Stimulated activated CD8-positive, alpha-beta memory T cell treated with anti-CD3 and anti-CD28 coated beads, Interleukin-7, amount 100 ng/mL, for 4 hours (primary cell): Measurements from ENCODE around the gene FTO.

ENCODE experiments used
- DNase-seq, 2 donors: peaks; one replicate each; pipeline ENCODE4 v3.0.0-alpha.2; 2020; ENCODE audit warnings: low read depth in 2 of 2

The FTO gene

DNA sequence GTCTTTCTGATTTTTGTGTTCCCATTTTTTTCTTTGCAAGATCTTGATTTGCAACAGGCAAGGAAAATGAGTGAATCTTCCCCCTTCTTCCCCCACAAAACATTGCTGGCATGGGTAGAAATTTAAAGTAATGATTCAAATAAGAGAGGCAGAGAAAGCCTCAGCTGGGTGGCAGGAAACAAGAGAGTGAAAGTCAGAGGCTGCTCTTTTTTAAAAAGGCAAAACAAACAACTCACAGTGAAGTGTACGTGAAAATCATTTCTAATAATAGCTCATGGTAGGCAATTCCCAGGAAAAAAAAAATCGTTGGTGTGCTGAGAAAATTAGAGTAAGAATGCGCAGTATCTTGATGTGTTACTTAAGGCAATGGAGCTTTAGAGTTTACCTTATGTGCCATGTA lies 229.5 kb downstream of the FTO start:
- DNase-seq: no peak

DNA sequence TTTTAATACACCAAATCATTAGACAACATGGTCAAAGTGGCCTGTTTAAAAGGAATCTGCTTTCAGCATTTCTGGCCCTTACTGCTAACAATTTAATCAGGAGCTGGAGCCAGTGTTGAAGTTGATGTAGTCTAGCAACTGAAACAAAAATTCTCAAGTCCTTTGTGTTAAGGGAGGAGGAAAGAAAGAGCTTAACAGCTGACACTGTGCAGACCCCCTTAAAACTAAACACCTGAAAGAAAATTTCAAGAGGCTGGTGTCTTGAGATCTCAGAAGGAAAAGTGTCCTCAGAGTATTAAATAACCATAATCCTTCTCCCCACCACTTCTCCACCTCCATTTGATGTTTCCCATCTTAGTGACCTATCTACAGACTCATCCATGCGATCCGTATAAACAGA lies 232.1 kb downstream of the FTO start:
- no peak for DNase-seq

DNA sequence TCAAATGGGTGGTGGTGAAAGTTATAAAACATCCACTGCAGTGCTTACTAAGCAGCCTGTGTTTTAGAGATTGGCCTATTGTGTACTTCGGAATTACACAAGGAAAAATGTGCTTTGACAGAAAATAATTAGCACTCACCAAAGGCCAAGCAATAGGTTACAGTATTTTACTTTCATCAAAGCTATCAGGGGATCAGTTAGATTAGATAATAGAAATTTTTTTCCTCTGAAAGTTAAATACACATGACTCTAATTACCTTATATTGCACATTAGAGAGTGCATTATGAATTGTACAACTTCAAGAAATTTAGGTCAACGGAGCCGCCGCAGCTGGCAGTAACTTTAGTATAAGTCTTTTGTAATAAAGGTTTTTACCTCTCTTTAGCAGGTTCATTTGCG lies 232.6 kb downstream of the FTO start:
- DNase-seq: no peak

DNA sequence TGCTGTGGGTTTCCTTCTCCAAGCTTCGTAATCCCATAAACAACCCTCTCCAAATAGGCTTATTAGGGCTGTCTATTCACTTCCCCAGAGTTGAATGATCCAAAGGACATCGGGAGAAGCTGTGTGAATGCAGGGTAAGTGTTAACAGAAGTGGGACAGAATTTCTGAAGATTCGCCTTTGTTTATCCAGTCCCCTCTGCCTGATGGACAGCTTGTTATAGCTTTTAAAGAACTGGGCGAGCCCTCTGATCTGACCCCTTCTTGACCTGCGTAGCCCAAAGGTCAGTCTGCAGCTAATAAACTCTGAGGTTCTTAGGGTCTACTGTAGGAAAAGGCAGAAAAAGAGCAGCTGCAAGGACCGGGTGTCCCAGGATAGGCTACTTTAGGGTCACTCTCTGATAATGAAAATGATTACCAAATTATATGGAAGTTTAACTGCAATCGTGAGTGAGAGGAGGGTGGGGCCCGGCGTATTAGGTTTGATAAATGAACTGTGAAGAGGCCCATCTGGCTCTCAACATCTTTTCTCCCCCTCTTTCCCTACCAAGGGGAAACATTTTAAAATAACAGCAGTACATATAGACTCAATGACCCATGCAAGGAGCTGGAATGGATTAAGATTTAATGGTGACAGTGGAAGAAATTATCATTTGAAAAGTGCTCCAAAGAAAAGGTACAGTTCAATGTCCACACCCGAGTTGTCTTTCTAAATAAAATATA lies 233.4 kb downstream of the FTO start:
- no peak for DNase-seq

DNA sequence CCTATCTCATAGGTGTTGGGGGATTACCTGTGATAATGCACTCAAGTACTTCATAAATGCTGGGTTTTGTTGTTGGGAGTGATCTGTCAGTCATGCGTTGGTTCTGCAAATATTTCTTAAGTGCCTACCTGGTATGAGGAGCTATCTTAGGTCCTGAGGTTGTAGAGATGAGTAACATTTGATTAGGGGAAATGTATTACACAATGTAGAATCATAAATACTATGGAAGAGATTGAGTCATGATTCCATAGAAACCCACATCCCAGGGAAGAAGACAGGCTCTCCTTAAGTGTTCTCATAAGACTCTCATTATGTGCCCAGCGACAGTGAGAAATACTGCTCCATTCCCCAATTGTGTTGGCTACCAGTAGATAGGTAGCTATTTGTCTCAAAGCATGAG lies 240.1 kb downstream of the FTO start:
- DNase-seq: no peak

DNA sequence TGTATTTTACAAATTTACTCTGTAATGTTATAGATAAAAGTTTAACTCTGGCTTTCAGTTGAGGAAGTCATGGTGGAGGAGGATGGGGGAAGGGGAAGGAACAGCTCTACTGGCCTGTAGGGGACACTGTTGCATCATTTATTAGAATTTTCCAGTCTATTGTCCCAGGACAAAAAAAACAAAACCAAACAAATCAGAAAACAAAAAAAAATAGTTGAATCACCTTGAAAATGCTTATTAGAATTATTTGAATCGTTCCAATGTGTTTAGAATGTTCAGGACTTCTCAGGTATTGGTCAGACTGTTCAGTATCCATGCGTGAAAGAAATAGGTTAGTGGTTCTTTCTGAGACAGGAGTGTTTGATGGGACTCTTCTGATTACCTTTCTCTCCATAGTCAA lies 242.0 kb downstream of the FTO start:
- DNase-seq: no peak

DNA sequence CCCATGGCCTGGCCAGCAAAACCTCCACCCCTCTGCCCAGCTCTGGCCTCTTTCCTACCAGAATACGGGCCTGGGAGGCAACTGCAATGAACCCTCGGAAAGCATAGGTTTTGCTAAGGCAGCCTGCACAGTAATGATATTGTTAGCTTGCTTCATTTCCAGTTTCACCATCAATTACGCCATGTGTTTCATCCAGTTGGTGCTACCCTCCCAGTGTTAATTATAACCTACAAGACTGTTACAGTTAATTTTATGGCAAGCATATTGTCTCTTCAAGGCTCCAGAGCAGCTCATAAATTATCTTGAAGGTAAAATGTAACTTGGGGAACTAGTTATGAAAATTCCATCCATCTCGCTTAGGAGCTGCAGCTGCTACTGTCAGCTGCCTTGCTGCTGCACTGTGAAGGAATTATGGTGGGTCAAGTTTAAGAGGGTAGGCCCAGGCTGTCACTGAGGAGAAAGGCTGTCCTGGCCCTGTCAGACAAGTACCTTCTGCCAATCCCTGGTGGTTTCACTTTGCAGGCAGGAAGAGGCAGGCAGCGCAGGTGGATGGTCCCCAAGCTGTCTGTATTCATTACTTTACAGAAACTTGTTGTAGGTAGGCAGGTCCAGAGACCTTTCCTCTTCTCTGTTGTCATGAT lies 242.9 kb downstream of the FTO start:
- DNase-seq: no peak

DNA sequence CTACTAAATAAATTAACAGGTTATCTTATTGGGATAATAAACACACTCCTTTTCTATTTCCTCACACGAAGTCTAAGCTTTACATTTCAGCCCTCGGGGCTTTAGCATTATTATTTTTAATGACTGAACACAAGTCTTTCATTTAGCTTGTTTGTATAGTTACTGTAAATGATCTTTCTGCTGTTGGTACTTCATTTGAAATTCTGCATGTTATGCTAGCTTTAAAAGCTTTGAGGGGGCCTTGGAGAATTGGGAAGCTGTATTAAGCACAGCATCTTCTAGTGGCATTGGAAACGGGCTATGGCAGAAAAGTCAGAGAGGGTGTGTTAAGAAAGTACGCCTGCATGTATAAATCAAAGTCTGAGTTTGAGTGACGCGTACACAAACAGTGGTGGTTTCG lies 243.7 kb downstream of the FTO start:
- DNase-seq: no peak

DNA sequence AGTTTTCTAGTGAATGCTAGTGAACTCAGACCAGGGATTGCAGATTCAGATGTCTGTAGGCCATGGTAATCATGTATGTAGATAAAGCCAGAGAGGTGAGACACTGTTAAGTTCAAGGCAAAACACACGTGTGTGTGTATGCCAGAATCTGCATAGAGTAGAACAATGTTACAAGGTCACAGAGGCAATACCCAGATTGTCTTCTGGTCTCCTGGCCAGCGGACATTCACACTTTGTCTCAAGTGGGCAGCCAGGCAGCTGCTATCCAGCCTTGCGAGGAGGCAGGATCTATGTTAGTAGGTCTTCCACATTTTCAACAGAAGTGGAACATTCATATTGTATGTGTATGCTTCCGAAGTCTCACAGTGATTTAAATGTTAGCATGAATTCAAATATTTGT lies 244.4 kb downstream of the FTO start:
- no peak for DNase-seq

DNA sequence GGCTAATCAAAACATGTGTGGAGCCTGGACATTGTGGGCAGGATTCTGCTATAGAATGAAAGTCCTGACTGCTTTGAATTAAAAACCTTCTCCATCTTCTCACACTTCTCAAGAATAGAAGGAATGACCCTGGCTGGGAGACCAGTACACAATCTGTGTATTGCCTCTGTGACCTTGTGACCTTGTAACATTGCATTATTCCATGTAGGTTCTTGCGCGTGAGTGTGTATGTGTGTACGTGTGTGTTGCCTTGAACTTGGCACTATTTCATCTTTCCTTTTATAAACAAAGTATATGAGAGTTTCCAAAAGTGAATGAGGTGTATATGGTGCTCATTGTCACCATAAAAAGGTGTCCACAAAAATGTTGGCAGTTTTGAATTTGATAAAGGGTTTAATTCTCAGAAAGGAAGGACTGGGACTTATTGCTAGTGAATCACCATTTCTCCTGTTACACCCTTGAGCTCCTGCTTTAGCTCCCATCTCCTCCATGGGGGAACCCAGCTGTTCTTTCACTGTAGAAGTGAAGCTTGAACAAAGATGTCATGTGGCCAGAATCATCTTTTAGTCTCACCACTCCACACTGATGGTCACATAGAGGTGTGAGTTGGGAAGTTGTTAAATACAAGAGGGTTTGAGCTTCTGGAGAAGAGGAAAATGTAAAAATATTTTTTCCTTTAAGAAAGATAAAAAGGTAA lies 244.9 kb downstream of the FTO start:
- no peak for DNase-seq

DNA sequence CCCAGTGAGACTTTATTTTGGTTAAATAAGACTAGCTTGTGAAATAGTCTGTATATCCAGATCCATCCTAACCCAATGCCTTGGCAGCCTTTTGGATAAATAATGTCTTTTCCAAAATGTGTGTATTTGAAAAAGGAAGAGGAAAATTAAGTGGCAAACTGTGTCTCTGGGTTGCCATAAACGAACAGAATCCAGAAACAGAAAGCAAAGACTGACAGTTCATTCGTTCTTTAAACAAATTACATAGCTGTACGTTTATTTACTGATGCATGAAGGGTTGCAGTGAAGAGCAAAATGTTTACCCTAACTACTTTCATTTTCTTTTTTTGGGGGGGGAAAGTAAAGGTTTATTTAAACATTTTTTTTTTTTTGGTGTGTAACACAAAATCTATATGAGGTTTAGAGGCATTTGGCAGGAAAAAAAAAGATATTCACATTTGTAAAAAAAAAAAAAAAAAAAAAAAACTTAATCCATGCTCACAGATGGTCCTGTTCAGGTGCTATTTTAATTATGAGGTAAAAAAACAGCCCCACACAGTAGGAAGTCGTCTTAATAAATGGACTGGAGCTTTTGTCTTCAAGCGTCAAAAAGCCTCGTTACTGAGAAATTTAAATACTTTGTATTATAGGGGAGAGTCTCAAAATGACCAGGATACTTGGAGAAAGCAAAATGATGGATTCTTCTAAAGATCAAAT lies 245.9 kb downstream of the FTO start:
- no peak for DNase-seq

DNA sequence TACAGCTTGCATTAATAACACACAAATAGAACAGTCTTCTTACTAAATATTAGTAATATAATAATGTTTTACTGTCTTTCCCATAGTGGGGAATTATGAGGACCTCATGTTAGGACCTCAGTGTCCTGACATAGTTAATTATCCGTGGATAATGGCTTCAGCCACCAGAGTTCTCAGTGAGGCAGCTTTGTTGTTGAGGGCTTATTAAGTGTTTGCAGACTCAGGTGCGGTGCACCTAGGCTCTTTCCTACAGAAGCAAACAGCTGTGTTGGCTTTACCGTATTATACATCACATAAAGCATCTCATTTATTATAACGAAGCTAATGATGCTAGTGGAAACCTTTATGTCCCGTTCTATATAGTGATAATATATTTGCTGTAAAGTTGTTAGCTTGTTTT lies 246.7 kb downstream of the FTO start:
- DNase-seq: no peak

DNA sequence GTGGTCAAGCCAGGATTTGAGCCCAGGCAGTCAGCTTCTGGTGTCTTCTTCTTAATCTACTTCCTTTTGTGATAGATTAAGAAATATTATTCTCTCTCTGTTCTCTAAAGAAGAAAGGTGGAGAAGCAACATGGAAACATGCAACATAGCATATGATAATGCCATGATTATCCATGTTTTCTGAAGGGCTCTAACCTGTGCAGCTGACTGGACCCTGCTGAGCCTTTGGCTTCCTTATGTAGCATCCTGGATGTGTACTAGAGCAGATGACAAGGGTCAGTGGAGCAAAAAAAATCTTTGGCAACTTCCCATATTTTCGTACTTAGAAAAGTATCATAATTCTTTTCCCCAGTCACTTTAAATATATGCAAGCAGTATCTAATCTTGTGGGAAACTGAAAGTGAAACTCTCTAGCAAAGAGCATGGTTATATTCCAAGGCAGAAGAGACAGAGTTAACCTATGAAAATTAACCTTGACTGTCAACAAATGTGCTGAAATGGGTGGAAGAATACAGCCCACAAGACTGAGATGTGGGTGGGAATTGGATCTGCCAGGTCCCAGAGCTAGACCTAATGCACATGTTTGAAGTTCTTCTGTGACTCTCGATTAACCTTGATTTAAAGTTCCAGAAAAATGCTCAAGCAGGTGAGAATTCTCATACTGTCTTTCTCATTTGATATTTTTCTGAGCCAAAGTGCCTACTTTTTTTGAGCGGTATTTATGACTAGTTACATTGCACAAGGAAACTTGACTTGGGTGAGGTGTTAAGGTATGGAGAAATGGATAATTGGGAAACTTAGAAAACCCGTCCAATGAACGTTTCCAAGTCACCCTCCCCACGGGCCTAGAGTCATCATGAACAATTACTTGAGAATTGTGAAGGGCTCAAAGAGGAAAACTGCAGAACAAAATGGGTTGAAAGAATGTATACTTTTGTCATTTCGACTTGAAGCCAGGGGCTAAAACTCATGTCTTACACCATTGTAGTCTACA lies 248.6 kb downstream of the FTO start:
- no peak for DNase-seq

DNA sequence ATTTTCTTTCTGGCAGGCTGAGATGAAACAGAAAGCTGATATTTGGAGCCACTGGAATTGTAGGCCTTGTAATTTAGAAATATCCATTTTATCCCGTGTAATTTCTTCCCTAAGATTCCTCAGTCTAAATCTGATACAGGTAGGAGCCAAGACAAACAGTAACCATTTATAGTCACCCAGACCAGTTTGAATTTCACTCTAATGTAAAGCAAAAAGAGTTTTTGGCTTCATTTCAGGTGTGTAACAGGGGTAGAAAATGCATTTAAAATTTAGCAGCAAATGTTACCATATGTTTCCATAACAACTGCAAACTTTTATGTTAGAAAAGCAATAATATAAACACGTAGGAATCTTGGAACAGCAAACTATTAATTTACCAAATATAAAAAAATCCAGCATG lies 249.4 kb downstream of the FTO start:
- DNase-seq: no peak

DNA sequence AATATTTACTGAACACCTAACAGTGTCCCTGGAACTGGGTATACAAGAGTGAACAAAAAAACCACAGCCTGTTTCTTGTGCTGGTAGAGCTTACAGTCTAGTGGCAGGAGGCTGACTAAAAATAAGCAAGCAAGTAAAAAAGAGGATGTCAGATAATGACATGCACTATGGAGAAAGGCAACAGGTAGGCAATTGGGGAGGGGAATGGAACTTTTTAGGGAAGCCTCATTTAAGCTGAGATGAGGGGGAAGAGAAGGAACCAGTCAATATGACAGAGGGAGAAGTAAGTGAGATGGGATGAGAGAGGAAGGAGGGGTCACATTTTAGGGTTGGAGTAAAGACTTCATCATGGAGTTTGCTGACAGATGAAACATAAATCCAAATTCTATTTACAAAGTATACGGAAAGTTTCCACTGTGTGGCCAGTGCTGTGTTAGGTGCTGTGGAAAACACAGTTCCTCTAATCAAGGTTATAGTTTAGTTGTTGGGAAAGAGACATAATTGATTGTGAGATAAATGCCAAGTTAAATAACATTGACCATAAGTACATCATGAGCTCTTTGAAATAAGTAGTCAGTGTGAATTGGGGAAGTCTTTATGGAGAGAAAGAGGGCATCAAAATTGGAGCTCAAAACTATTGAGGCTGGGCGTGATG lies 251.4 kb downstream of the FTO start:
- no peak for DNase-seq

DNA sequence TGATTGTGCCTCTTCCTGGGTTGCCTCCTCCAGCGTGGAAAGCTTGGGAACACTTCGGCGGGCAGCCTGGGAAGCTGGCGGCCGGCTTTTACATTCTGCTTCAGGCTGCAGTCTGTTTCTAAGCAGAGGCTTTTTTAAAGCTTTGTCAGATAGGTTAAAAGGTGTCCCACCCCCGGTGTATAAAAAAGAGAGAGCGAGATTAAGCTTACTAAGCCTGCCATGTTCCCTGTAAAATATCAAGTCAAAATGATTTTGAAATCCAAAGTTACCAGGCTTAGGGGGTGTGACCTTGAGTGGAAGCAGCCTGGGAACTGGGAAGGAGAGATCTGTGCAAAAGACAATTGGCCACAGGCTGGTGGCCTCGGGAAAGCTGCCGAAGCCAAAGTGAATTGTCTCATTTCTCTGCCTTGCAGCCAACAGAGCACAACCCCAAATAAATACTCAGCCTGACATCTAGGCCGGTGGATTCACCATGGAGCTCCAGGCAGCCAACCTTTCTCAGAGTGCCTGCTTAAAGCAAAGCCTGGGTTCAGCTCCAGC lies 254.5 kb downstream of the FTO start:
- no peak for DNase-seq

DNA sequence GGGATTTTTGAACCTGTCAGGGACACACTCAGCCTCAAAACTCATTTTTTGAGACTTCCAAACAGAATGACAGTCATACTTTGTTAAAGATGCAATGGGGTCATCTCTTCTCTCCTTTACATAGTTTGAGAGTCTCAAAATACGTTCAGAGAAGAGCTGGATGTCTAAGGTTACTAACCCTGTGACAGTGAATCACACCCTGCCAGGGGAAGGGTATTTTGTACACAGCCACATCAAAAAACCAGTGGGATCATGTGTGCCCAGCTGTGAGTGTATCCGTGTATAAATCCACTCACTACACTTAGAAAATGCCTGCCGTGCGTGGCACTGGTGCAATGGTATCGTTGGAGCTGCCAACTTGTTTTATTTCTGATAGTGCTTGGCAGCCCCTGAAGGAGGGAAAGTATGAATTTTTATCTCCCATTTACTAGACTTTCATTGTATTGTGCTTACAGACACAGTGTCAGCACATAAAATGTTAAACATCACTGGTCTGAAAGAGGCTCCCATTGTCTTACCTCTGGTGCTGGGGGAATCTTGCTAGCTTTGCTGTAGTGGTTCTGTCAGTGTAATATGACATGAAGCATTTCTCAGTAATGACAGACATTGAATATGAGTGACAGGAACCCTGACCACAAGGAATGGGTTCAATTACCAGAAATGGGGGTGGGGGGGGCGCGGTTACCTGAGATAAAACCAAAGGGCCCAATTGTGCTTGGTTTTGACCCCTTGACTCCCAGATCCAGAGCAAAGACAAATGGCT lies 256.3 kb downstream of the FTO start:
- DNase-seq: no peak

DNA sequence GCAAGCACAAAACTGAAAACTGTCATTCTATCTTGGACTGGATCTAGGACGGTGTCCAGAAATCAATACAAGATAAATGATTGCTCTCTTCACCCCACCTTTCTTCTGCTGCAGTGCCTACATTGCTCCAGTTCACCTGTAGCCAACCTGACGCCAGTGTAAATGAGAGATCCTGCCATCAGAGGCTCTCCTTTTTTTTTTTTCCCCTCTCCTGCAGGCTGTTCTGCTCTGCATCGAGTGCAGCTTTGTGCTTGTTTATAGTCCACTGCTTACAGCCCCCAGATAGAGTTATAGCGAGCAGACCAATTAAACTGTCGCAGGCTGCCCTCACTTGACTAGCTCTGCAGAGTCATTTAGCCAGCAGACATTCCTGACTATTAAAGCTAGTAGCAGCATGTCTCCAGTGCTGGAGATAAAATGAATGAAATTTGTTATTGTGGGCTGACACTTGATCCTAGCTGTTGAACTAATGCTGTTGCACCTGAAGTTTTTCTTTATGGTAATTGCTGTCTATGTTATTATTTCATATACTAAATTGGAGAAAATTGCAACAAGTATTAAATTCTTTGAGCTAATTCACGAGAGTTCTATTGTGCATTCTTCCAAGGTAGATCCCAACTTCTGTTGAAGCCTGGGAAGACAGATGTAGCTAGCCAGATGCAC lies 257.1 kb downstream of the FTO start:
- no peak for DNase-seq

DNA sequence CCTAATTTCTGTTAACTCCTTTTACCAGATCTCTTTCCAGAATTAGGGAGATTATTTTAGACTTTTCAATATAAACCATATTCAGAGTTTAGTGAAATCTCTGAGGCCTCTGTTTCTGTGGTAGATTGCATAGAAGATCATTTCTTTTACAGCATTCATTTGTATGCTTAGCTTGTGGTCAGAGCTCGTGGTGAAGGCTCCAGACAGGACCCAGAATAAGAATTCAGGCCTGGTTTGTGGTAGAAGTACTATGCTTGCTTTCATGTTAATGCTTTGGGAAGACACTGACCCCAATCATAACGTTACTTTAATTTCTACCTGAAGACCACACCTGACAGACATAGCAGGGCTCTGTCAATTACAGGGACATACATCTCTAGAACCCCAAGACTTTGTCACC lies 258.1 kb downstream of the FTO start:
- DNase-seq: no peak
